Gastrocnemius medialis (tissue), 4 donors: ENCODE measurements around the gene RNF113B. TPM values are rescaled to one million over a fixed set of nuclear protein-coding genes. Genes with fewer than 3 reads are reported as not detected.
A peak's percentile ranks its signal among the peaks of the same experiment; 100 is the strongest.

ENCODE experiments used
- ATAC-seq, 2 donors: fragments of 150-250 bp; one replicate each; pipeline ENCODE4 v1.9.1; 2016
- DNase-seq, 2 donors: peaks; one replicate each; pipeline ENCODE4 v3.0.0-alpha.2; 2019
- H3K27ac ChIP-seq, 4 donors: fragments of 200-600 bp; sonication (generic); 1 replicate in 1 of 4; 2 replicates in 3 of 4; pipeline ENCODE4 v1.5.1; 2016 to 2018; ENCODE audit warnings: mild to moderate bottlenecking in 2 of 4, moderate library complexity in 1 of 4
- H3K27me3 ChIP-seq, 3 donors: fragments of 200-600 bp; sonication (generic) in 2 of 3; 1 replicate in 1 of 3; 2 replicates in 2 of 3; pipeline versions ENCODE4 v1.5.1 to v1.6.0; 2016 to 2019; ENCODE audit warnings: mild to moderate bottlenecking in 1 of 3, moderate library complexity in 1 of 3
- H3K36me3 ChIP-seq, 2 donors: fragments of 200-600 bp; sonication (generic) in 1 of 2; one replicate each; pipeline ENCODE4 v1.5.1; 2017 to 2018
- H3K4me1 ChIP-seq, 2 donors: fragments of 200-600 bp; sonication (generic) in 1 of 2; one replicate each; pipeline ENCODE4 v1.5.1; 2016 to 2017; ENCODE audit warnings: mild to moderate bottlenecking in 2 of 2
- H3K4me3 ChIP-seq, 4 donors: fragments of 200-600 bp; sonication (generic) in 3 of 4; 1 replicate in 1 of 4; 2 replicates in 3 of 4; pipeline ENCODE4 v1.5.1; 2016 to 2019; ENCODE audit warnings: mild to moderate bottlenecking in 2 of 4
- H3K9me3 ChIP-seq, 3 donors: fragments of 200-600 bp; sonication (generic) in 2 of 3; 1 replicate in 1 of 3; 2 replicates in 2 of 3; pipeline ENCODE4 v1.5.1; 2016 to 2019
- CTCF ChIP-seq, 5 experiments: fragments of 450-650 bp in 3 of 5; fragments of 200-600 bp in 2 of 5; sonication (generic) in 2 of 5; IDR thresholded peaks in 4 of 5; conservative IDR thresholded peaks in 1 of 5; 1 replicate in 4 of 5; 2 replicates in 1 of 5; pipeline ENCODE4 v1.5.1; 2016 to 2019; ENCODE audit warnings: antibody characterized with exemption in 5 of 5, mild to moderate bottlenecking in 3 of 5, moderate library complexity in 3 of 5
- POLR2A ChIP-seq, 2 donors: fragments of 450-650 bp; IDR thresholded peaks; one replicate each; pipeline ENCODE4 v1.6.1; 2017; ENCODE audit warnings: antibody characterized with exemption in 2 of 2, mild to moderate bottlenecking in 2 of 2, moderate library complexity in 2 of 2
- in situ Hi-C, 4 donors: fragments of 200-750 bp; cut with MboI; loops; one replicate each; pipeline versions ENCODE4 v1.15.0 to v1.8.0; 2017; ENCODE audit warnings: low sequenced_read_pairs in 4 of 4
- intact Hi-C: fragments of 100-400 bp; cut with DNase I; formaldehyde crosslinking; loops from one replicate; pipeline ENCODE4 v1.15.1; 2023; ENCODE audit warnings: low total_unique reads
- total RNA-seq, 4 donors: library from RNA; depleted of rRNA; stranded (reverse); fragments of >200 nt; gene quantifications; one replicate each; pipeline versions ENCODE4 v1.1.0 to v1.2.3, GENCODE V29; 2016

The RNF113B gene
- total RNA-seq, 4 donors from 2014 or later: not detected

GRCh38 chr13:98174307-98174706 is 2.8 kb downstream of the RNF113B start:
- Histone ChIP-seq H3K27me3 (no peaks in the 10 kb centered on the region), H3K4me1 (peaks cover 31 to 38% of the 10 kb centered on the region in 2 donors), H3K9me3 (no peaks in the 10 kb centered on the region), H3K4me3 (no peak overlapping the region), H3K36me3 (no peaks in the 10 kb centered on the region), H3K27ac (peak overlapping the region in 2 of 4 donors; percentile 2 to 49)
- in situ Hi-C loops: no loop called here
- DNase-seq (no peak), ATAC-seq (no peak)
- intact Hi-C loops: no loop called here
- TF ChIP-seq POLR2A (IDR thresholded peaks at IDR 0.05): no peak
- no peak for TF ChIP-seq CTCF (IDR thresholded peaks at IDR 0.05 in 4 of 5, conservative IDR thresholded peaks at IDR 0.05 in 1 of 5)

DNA sequence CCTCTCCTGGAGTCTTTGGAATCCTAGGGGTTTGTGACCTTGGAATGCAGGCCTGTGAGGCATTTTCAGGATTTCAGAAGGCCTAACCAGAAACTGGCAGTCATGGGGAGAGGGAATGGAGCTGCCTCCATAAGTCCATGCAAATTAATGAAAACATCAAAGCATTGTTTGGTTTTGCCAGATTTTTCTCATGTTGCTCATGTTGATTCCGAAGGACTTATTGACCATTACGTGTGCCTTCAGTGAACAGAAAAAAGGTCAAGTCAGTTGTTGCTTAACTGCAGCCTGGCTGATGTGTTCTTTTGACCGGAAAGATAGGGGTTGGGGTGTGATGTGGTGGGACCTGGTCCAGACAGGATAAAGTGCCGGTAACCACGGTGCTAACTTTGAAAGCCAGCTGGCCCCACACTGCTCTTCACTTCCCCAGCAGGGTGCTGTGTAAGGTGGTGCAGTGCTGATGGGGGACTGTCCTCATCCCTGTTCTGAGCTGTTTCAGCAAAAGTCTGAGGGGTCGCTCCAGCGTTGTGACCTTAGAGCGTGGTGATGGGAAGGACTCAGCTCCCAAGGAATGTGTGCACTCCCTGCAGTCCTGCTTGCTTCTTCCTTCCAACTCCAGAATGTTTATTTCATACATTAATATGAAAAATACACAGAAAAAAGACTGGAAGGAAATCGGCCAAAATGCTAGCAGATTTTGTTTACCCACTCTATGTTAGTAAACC is 3.5 kb downstream of the RNF113B start:
- ATAC-seq (peak; percentile 36 to 38), DNase-seq (peak in 1 of 2 donors; percentile 16)
- Histone ChIP-seq H3K27me3 (no peaks in the 10 kb centered on the region), H3K9me3 (no peaks in the 10 kb centered on the region), H3K27ac (peak overlapping the region; percentile 24 to 52 (median 50)), H3K4me3 (no peak overlapping the region), H3K36me3 (no peaks in the 10 kb centered on the region), H3K4me1 (peaks cover 31 to 38% of the 10 kb centered on the region in 2 donors)
- TF ChIP-seq POLR2A (IDR thresholded peaks at IDR 0.05): no peak
- TF ChIP-seq CTCF (IDR thresholded peaks at IDR 0.05 in 4 of 5, conservative IDR thresholded peaks at IDR 0.05 in 1 of 5): no peak
- intact Hi-C loops (no loop called here), in situ Hi-C loops (no loop called here)

DNA sequence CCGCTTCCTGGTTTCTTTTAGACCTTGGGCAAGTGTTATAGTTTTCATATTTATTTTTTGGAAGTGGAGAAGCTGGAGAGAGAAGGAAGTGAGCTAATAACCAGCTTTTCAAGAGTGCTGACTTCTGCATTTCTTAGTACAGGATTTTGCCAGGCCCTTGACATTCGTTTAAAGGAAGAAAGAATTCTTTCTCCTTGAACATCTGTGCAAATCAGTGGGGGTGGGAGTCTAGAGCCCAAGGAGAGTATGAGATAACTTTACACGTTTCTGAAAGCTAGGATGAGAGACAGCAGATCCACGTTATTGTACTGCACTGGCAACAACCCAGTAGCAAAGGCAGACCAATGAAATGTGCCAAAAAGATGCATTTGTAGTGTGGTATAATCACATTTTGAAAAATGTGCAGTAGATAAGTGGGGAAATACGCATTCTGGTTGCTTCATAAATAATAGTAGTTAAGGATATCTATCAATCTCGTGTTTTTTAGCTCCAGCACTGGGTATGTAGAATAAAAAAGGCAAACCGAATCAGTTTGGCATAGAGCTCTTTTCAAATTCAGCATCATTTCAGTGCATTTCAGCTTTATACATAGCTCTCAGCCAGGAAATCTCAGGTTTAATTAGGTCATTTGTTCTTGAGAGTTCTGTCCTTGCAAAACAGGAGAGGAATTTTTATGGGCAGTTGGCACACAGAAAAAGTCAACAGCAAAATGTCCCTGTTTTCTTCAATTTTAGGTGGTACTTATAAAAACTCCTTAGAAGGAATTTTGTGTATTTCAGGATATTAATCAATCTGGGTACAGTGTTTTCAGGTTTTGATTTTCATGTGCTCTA is 4.3 kb downstream of the RNF113B start:
- intact Hi-C loops (no loop called here), in situ Hi-C loops (no loop called here)
- peak overlapping the region; percentile 49 to 52 (median 50) for H3K27ac ChIP-seq
- ATAC-seq (peak; percentile 25 to 31), DNase-seq (no peak)
- TF ChIP-seq CTCF (IDR thresholded peaks at IDR 0.05 in 4 of 5, conservative IDR thresholded peaks at IDR 0.05 in 1 of 5) (no peak), POLR2A (IDR thresholded peaks at IDR 0.05) (no peak)
- peak overlapping the region in 2 of 4 donors; percentile 16 to 40 for H3K4me3 ChIP-seq
- H3K4me1 ChIP-seq: peaks cover 31 to 38% of the 10 kb centered on the region in 2 donors
- H3K27me3 ChIP-seq: no peaks in the 10 kb centered on the region
- no peaks in the 10 kb centered on the region for H3K36me3 ChIP-seq
- H3K9me3 ChIP-seq: no peaks in the 10 kb centered on the region

- peak overlapping the region in 3 of 4 donors; percentile 16 to 40 (median 29) for H3K4me3 ChIP-seq
- H3K27me3 ChIP-seq: no peaks in the 10 kb centered on the region
- H3K4me1 ChIP-seq: peaks cover 31 to 38% of the 10 kb centered on the region in 2 donors
- ATAC-seq (peak; percentile 50 to 74), DNase-seq (peak in 1 of 2 donors; percentile 29)
- H3K27ac ChIP-seq: peak overlapping the region; percentile 49 to 52 (median 50)
- H3K9me3 ChIP-seq: no peaks in the 10 kb centered on the region
- TF ChIP-seq CTCF (IDR thresholded peaks at IDR 0.05 in 4 of 5, conservative IDR thresholded peaks at IDR 0.05 in 1 of 5) (no peak), POLR2A (IDR thresholded peaks at IDR 0.05) (no peak)
- in situ Hi-C loops: no loop called here
- intact Hi-C loops: no loop called here
- no peaks in the 10 kb centered on the region for H3K36me3 ChIP-seq
These were observed 5.0 kb downstream of the RNF113B start for GRCh38 chr13:98171900-98172589.
